Breast epithelium (tissue), 4 donors: ENCODE results near the gene SPNS2. TPM values are rescaled to one million over a fixed set of nuclear protein-coding genes. Genes with fewer than 3 reads are reported as not detected.
A peak's percentile ranks its signal among the peaks of the same experiment; 100 is the strongest.

Source experiments
- DNase-seq, 2 donors: peaks; one replicate each; pipeline ENCODE4 v3.0.0-alpha.2; 2019; ENCODE audit warnings: low spot score in 2 of 2
- H3K27ac ChIP-seq, 2 donors: fragments of 200-600 bp; sonication (generic) in 1 of 2; one replicate each; pipeline ENCODE4 v1.5.1; 2016 to 2019; ENCODE audit warnings: mild to moderate bottlenecking in 1 of 2
- H3K27me3 ChIP-seq, 2 donors: fragments of 200-600 bp; sonication (generic) in 1 of 2; one replicate each; pipeline versions ENCODE4 v1.5.1 to v1.6.0; 2017 to 2019; ENCODE audit warnings: control low read depth in 1 of 2, mild to moderate bottlenecking in 1 of 2
- H3K36me3 ChIP-seq: fragments of 200-600 bp; one replicate; pipeline ENCODE4 v1.5.1; 2019
- H3K4me1 ChIP-seq, 2 donors: fragments of 200-600 bp; sonication (generic); one replicate each; pipeline ENCODE4 v1.5.1; 2016 to 2019; ENCODE audit warnings: control low read depth in 1 of 2
- H3K4me3 ChIP-seq, 3 donors: fragments of 200-600 bp; sonication (generic); 1 replicate in 2 of 3; 2 replicates in 1 of 3; pipeline ENCODE4 v1.5.1; 2016 to 2019; ENCODE audit warnings: mild to moderate bottlenecking in 3 of 3, moderate library complexity in 2 of 3
- H3K9me3 ChIP-seq, 2 donors: fragments of 200-600 bp; sonication (generic) in 1 of 2; one replicate each; pipeline ENCODE4 v1.5.1; 2016 to 2019; ENCODE audit warnings: control low read depth in 1 of 2
- POLR2A ChIP-seq: fragments of 450-650 bp; IDR thresholded peaks from one replicate; pipeline ENCODE4 v1.6.1; 2016; ENCODE audit warnings: antibody characterized with exemption, mild to moderate bottlenecking, moderate library complexity
- POLR2AphosphoS5 ChIP-seq, 3 donors: sonication (generic); formaldehyde crosslinking; IDR thresholded peaks; one replicate each; pipeline ENCODE4 v1.6.1; 2017; ENCODE audit warnings: antibody characterized with exemption in 3 of 3
- intact Hi-C: fragments of 100-400 bp; cut with DNase I; formaldehyde crosslinking; loops from one replicate; pipeline ENCODE4 v1.15.1; 2023; ENCODE audit warnings: low total_unique reads
- total RNA-seq, 3 donors: library from RNA; depleted of rRNA; stranded (reverse); fragments of >200 nt; gene quantifications; one replicate each; pipeline ENCODE4 v1.1.0, GENCODE V29; 2016
- TF ChIP-seq, protein P1 (sequence below), 3 donors: fragments of 450-650 bp; IDR thresholded peaks; one replicate each; pipeline ENCODE4 v1.5.1; 2016 to 2017; ENCODE audit warnings: antibody characterized with exemption in 3 of 3, mild to moderate bottlenecking in 3 of 3, moderate library complexity in 3 of 3

SPNS2 gene
- total RNA-seq, 3 donors from 2014 or later = 5.3 to 14.1 (median 11.5) TPM

DNA sequence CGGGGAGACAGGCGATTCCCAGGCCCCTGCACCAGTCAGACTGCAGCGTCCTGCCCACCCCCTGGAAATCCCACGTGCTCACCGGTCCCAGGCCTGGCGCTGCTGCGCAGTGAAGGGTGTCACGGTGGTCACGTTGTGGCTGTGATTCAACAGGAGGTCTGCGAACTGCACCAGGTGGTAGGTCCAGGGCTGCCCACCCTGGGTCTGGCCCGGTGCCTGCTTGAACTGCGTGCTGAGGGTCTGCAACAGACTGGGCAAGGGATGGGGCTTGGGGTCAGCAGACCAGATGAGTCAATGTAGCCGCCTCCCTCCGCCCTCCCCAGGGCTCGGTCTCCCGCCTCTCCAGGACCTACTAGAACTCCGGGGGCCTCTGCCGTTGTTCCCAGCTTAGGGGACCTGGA, 49.4 kb downstream of the SPNS2 start:
- intact Hi-C loops = no loop called here
- TF ChIP-seq POLR2AphosphoS5 (IDR thresholded peaks at IDR 0.05) (no peak), POLR2A (no peak)
- TF ChIP-seq, protein P1, sequence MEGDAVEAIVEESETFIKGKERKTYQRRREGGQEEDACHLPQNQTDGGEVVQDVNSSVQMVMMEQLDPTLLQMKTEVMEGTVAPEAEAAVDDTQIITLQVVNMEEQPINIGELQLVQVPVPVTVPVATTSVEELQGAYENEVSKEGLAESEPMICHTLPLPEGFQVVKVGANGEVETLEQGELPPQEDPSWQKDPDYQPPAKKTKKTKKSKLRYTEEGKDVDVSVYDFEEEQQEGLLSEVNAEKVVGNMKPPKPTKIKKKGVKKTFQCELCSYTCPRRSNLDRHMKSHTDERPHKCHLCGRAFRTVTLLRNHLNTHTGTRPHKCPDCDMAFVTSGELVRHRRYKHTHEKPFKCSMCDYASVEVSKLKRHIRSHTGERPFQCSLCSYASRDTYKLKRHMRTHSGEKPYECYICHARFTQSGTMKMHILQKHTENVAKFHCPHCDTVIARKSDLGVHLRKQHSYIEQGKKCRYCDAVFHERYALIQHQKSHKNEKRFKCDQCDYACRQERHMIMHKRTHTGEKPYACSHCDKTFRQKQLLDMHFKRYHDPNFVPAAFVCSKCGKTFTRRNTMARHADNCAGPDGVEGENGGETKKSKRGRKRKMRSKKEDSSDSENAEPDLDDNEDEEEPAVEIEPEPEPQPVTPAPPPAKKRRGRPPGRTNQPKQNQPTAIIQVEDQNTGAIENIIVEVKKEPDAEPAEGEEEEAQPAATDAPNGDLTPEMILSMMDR (IDR thresholded peaks at IDR 0.05) = no peak
- Histone ChIP-seq H3K4me3 (no peak overlapping the region), H3K36me3 (peaks cover 8% of the 10 kb centered on the region), H3K27ac (no peak overlapping the region), H3K4me1 (peaks cover 0 to 7% of the 10 kb centered on the region in 2 donors), H3K27me3 (no peaks in the 10 kb centered on the region), H3K9me3 (no peaks in the 10 kb centered on the region)
- no peak for DNase-seq

DNA sequence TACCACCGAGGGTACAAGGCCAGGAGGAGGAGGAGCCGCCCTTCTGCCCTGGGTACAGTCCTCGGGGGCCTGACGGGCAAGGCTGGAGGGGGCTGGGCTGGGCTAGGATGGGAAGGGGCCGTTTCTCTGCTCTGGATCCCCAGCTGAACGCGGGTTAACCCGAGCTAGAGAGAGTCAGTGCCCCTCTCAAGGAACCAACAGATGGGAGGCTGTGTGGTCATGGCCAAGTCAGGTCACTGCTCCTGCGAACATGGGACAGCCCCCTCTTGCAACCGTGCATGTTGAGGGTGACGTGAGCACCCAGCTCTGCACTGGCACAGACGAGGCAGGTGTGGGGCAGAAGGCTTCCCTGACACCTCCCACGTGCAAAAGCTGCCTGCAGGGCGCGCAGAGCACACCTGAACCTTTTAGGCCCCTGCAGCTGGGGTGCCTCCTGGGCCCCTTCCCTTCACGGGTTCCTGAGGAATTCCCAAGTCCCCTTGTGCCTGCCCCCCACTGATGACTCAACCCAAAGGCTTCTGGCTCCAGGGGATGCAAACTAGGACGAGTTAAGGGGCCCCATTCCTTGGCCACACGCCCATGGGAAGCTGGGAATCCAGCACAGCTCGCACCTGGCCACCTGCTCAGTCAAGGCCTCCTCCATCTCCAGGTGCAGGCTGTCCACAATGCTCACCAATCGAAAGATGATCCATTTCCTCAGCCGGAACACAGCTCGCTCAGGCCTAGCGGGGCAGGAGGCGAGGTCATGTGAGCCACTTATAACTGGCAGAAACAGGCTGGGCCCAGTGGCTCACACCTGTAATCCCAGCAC, 50.2 kb downstream of the SPNS2 start:
- DNase-seq = no peak
- H3K27ac ChIP-seq = no peak overlapping the region
- TF ChIP-seq POLR2AphosphoS5 (IDR thresholded peaks at IDR 0.05) (no peak), POLR2A (no peak)
- TF ChIP-seq, protein P1 (IDR thresholded peaks at IDR 0.05) = no peak
- no peaks in the 10 kb centered on the region for H3K9me3 ChIP-seq
- peaks cover 8% of the 10 kb centered on the region for H3K36me3 ChIP-seq
- H3K4me3 ChIP-seq = no peak overlapping the region
- intact Hi-C loops = no loop called here
- H3K4me1 ChIP-seq = peaks cover 0 to 8% of the 10 kb centered on the region in 2 donors
- no peaks in the 10 kb centered on the region for H3K27me3 ChIP-seq

DNA sequence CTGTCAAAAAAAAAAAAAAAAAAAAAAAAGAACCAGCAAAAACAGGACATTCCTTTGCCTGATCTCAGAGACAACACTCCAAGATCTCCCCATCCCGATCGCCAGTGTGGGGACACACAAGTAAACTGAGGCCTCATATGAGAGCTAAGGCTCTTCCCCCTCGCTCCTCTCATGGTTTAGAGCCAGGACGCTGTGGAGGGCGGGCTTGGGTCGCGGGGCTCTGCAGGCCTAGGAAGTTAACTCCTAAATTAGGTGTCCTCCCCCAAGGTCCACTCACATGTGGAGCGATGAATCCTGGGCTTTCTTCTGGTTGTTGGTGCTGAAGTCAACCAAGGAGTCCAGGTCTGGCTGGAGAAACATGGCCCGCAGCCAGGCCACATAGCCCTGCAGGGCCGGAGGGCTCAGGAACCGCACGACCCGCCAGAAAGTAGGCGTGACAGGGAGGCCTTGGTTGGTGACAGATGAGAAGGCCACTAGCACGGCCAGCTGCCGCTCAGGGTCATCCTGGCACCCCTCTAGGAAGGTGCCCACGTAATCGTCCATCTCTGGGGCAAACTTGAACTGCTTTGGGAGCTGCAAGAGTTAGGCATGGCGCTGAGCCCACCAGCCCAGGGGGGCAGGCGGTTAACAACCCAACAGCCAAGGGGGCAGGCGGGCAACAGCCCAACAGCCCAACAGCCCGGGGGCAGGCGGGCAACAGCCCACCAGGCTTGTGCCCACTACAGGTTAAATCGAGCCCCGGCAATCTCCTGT, 51.3 kb downstream of the SPNS2 start:
- intact Hi-C loops = no loop called here

DNA sequence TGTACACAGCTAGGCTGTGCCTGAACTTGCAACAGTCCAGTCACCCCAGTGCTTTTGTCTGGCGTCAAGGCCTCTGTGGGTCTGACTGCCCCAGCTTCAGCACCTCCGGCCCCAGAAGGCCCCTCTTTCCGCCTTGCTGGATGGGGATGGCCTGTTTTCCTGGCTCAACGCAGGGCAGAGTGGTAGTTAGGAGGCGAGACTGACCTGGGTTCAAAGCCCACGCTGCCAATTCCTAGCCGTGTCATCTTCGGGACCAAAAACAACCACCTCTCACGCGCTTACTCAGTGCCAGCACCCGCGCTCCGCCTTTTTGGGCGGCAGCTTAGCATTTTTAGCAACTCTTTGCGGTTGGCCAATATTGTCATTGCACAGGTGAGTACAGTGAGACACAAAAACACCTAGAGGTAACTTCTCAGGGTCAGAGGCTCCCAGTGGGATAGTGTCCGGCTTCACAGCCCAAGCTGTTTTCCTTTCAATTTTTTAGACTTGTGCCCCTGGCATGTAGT, 51.9 kb downstream of the SPNS2 start:
- Histone ChIP-seq H3K9me3 (no peaks in the 10 kb centered on the region), H3K36me3 (peaks cover 8% of the 10 kb centered on the region), H3K4me3 (no peak overlapping the region), H3K27ac (peak overlapping the region; percentile 52 to 56), H3K27me3 (no peaks in the 10 kb centered on the region), H3K4me1 (peaks cover 0 to 18% of the 10 kb centered on the region in 2 donors)
- intact Hi-C loops = no loop called here
- no peak for TF ChIP-seq POLR2AphosphoS5 (IDR thresholded peaks at IDR 0.05)
- TF ChIP-seq POLR2A = no peak
- TF ChIP-seq, protein P1 (IDR thresholded peaks at IDR 0.05) = no peak
- DNase-seq = peak in 1 of 2 donors; percentile 61

More for the DNA sequence above, 51.3 kb downstream of the SPNS2 start:
- Histone ChIP-seq H3K36me3 (peaks cover 8% of the 10 kb centered on the region), H3K27ac (peak overlapping the region; percentile 52 to 56), H3K4me3 (peak overlapping the region in 1 of 3 donors; percentile 19), H3K27me3 (no peaks in the 10 kb centered on the region), H3K4me1 (peaks cover 0 to 18% of the 10 kb centered on the region in 2 donors), H3K9me3 (no peaks in the 10 kb centered on the region)
- no peak for DNase-seq
- no peak for TF ChIP-seq POLR2A
- TF ChIP-seq POLR2AphosphoS5 (IDR thresholded peaks at IDR 0.05) = no peak
- TF ChIP-seq, protein P1 (IDR thresholded peaks at IDR 0.05) = no peak
